ENCODE results near the gene TCF7L2.

DNA sequence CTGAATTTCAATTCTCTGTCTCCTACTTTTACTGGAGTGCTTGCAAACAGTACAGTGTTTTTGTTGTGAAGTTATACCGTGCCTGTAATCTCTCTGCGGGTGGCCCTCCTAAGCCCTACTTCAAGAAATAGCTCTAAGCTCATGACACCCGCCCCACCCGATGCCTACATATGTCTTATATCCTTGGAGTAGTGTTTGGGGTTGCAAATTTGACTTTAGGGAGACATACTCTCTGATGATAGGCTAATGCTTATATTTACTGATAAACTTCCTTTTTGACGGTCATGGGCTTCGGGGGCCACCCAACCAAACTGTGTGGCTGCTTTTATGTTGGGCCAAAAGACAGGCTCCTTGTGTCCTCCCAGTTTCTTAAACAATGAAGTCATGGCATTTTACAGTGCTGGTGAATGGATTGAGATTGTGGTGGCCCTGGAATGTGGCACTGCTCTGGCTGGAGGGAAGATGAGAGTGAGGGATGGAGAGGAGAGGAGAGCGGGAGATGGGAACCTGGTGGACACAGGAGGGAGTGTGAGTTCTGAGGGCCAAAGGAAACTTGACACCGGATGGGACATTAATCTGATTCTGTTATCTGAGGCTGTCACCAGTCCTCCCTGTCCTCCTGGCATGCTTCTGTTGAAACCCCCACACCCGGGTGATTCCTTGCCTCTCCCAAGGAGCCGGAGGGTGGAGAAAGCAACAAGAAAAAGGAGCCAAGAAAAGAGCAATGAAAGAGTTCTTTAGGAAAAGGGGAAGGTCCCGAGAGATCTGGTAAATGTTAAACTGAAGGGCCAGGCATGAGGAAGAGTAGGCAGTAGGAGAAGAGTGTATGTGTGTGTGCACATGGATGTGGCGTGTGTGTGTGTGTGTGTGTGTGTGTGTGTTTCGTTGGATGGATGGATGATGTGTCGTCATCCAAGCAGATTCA lies 113.3 kb downstream of the TCF7L2 start:
- TF ChIP-seq, protein P1, sequence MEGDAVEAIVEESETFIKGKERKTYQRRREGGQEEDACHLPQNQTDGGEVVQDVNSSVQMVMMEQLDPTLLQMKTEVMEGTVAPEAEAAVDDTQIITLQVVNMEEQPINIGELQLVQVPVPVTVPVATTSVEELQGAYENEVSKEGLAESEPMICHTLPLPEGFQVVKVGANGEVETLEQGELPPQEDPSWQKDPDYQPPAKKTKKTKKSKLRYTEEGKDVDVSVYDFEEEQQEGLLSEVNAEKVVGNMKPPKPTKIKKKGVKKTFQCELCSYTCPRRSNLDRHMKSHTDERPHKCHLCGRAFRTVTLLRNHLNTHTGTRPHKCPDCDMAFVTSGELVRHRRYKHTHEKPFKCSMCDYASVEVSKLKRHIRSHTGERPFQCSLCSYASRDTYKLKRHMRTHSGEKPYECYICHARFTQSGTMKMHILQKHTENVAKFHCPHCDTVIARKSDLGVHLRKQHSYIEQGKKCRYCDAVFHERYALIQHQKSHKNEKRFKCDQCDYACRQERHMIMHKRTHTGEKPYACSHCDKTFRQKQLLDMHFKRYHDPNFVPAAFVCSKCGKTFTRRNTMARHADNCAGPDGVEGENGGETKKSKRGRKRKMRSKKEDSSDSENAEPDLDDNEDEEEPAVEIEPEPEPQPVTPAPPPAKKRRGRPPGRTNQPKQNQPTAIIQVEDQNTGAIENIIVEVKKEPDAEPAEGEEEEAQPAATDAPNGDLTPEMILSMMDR (IDR thresholded peaks at IDR 0.05; ENCODE audit: low read depth, low read length) = no peak
- TF ChIP-seq EZH2phosphoT487 (IDR thresholded peaks at IDR 0.05; ENCODE audit: low read depth) = no peak

Data from OCI-LY3 (cell line).